ENCODE results near the gene DNAH6.

GRCh38 chr2:84727315-84727714 is 211.0 kb downstream of the DNAH6 start:
- no peak for TF ChIP-seq CTCF (conservative IDR thresholded peaks at IDR 0.05; ENCODE audit: low read depth, low read length)
- no peak for TF ChIP-seq EZH2 (IDR thresholded peaks at IDR 0.05; ENCODE audit: low read length, unreplicated experiment)
